Measurements from ENCODE around the gene ZNF587. TPM values are rescaled to one million over a fixed set of nuclear protein-coding genes. Genes with fewer than 3 reads are reported as not detected.
A peak's percentile ranks its signal among the peaks of the same experiment; 100 is the strongest.
"Not testable (repeated sequence)": the region's sequence is repeated elsewhere in the genome, so short reads cannot be mapped to it uniquely, and the experiment has no call there.

Gene ZNF587
- total and polyA plus RNA-seq, 2 of the 13 experiments (the other 11 are each of a cell fraction or from before 2014, with no cell fraction given), result 8.7 to 17.5 TPM

GRCh38 chr19:57849666-57850473, at the start of gene ZNF587 (continued):
- TF ChIP-seq BCL3 (CRISPR knock-in tag; IDR thresholded peaks at IDR 0.05) (0 out of 2 replicates have a peak, but pooled peaks have one; percentile 72), HMGXB3 (CRISPR knock-in tag; IDR thresholded peaks at IDR 0.05; ENCODE audit: borderline replicate concordance) (peak; percentile 90; the same call in 1 of the 2 replicates), ATF1 (CRISPR knock-in tag; IDR thresholded peaks at IDR 0.05) (peak; percentile 67), ARID4A (CRISPR knock-in tag; IDR thresholded peaks at IDR 0.05; ENCODE audit: borderline replicate concordance) (peak; percentile 77), CREM (IDR thresholded peaks at IDR 0.05) (peak; percentile 93), ELF4 (CRISPR knock-in tag; IDR thresholded peaks at IDR 0.05; ENCODE audit: borderline replicate concordance) (peak; percentile 47; the same call in 1 of the 2 replicates), SAP130 (CRISPR knock-in tag; IDR thresholded peaks at IDR 0.05; ENCODE audit: low read depth) (peak; percentile 86), RXRA (CRISPR knock-in tag; IDR thresholded peaks at IDR 0.05) (peak; percentile 44; the same call in 1 of the 2 replicates), ZFY (CRISPR knock-in tag; IDR thresholded peaks at IDR 0.05) (peak; percentile 60), GMEB2 (CRISPR knock-in tag; IDR thresholded peaks at IDR 0.05; ENCODE audit: low read depth) (peak; percentile 98), ZFP91 (CRISPR knock-in tag; IDR thresholded peaks at IDR 0.05; ENCODE audit: borderline replicate concordance) (peak; percentile 71; the same call in 1 of the 2 replicates), KDM2A (CRISPR knock-in tag; IDR thresholded peaks at IDR 0.05; ENCODE audit: borderline replicate concordance, low read depth) (peak; percentile 94), YY1 (IDR thresholded peaks at IDR 0.05; ENCODE audit: insufficient read depth, insufficient replicate concordance, low read depth, low read length) (peak; percentile 66)
- TF ChIP-seq CREM (CRISPR knock-in tag; IDR thresholded peaks at IDR 0.05), result not testable (repeated sequence)
